ENCODE results near the gene CHST11.

CHST11 gene

GRCh38 chr12:104722601-104723534 is 266.1 kb downstream of the CHST11 start:
- Mint-ChIP-seq H3K27ac (no peak overlapping the region), H3K4me1 (peaks cover 53% of the 10 kb centered on the region), H3K9me3 (no peaks in the 10 kb centered on the region), H3K27me3 (no peaks in the 10 kb centered on the region), H3K4me3 (no peak overlapping the region), H3K36me3 (no peaks in the 10 kb centered on the region)

- Mint-ChIP-seq H3K4me3 (no peak overlapping the region), H3K27me3 (no peaks in the 10 kb centered on the region), H3K4me1 (peaks cover 50% of the 10 kb centered on the region), H3K27ac (peak overlapping the region; percentile 41), H3K36me3 (no peaks in the 10 kb centered on the region), H3K9me3 (no peaks in the 10 kb centered on the region)
Observed at GRCh38 chr12:104723895-104724294, 267.1 kb downstream of the CHST11 start.

- Mint-ChIP-seq H3K27me3 (no peaks in the 10 kb centered on the region), H3K36me3 (peaks cover 3% of the 10 kb centered on the region), H3K4me1 (peaks cover 46% of the 10 kb centered on the region), H3K4me3 (no peak overlapping the region), H3K9me3 (no peaks in the 10 kb centered on the region), H3K27ac (no peak overlapping the region)
Observed at GRCh38 chr12:104724992-104725585, 268.3 kb downstream of the CHST11 start.

- no peak overlapping the region for H3K27ac Mint-ChIP-seq
- peaks cover 46% of the 10 kb centered on the region for H3K4me1 Mint-ChIP-seq
- H3K4me3 Mint-ChIP-seq: no peak overlapping the region
- no peaks in the 10 kb centered on the region for H3K9me3 Mint-ChIP-seq
- H3K27me3 Mint-ChIP-seq: no peaks in the 10 kb centered on the region
- peaks cover 3% of the 10 kb centered on the region for H3K36me3 Mint-ChIP-seq
Observed at GRCh38 chr12:104725610-104726009, 268.9 kb downstream of the CHST11 start.

GRCh38 chr12:104727726-104728465 is 271.1 kb downstream of the CHST11 start:
- Mint-ChIP-seq H3K9me3 (no peaks in the 10 kb centered on the region), H3K4me1 (peaks cover 34% of the 10 kb centered on the region), H3K27ac (peak overlapping the region; percentile 23), H3K4me3 (no peak overlapping the region), H3K27me3 (no peaks in the 10 kb centered on the region), H3K36me3 (peaks cover 6% of the 10 kb centered on the region)

- Mint-ChIP-seq H3K36me3 (peaks cover 6% of the 10 kb centered on the region), H3K4me3 (no peak overlapping the region), H3K4me1 (peaks cover 31% of the 10 kb centered on the region), H3K27me3 (no peaks in the 10 kb centered on the region), H3K27ac (no peak overlapping the region), H3K9me3 (no peaks in the 10 kb centered on the region)
Observed at GRCh38 chr12:104729091-104729490, 272.3 kb downstream of the CHST11 start.

- no peak overlapping the region for H3K4me3 Mint-ChIP-seq
- no peaks in the 10 kb centered on the region for H3K9me3 Mint-ChIP-seq
- peaks cover 35% of the 10 kb centered on the region for H3K4me1 Mint-ChIP-seq
- H3K27me3 Mint-ChIP-seq: no peaks in the 10 kb centered on the region
- H3K27ac Mint-ChIP-seq: peak overlapping the region; percentile 30
- peaks cover 6% of the 10 kb centered on the region for H3K36me3 Mint-ChIP-seq
Observed at GRCh38 chr12:104729610-104730446, 273.1 kb downstream of the CHST11 start.

GRCh38 chr12:104730763-104731162 is 274.0 kb downstream of the CHST11 start:
- peaks cover 40% of the 10 kb centered on the region for H3K4me1 Mint-ChIP-seq
- no peaks in the 10 kb centered on the region for H3K9me3 Mint-ChIP-seq
- H3K27ac Mint-ChIP-seq: no peak overlapping the region
- H3K4me3 Mint-ChIP-seq: no peak overlapping the region
- H3K27me3 Mint-ChIP-seq: no peaks in the 10 kb centered on the region
- H3K36me3 Mint-ChIP-seq: peaks cover 6% of the 10 kb centered on the region

- Mint-ChIP-seq H3K4me1 (peaks cover 66% of the 10 kb centered on the region), H3K36me3 (peaks cover 7% of the 10 kb centered on the region), H3K9me3 (no peaks in the 10 kb centered on the region), H3K27me3 (no peaks in the 10 kb centered on the region), H3K4me3 (no peak overlapping the region), H3K27ac (no peak overlapping the region)
Observed at GRCh38 chr12:104733717-104734175, 277.0 kb downstream of the CHST11 start.

- Mint-ChIP-seq H3K9me3 (no peaks in the 10 kb centered on the region), H3K4me1 (peaks cover 71% of the 10 kb centered on the region), H3K27me3 (no peaks in the 10 kb centered on the region), H3K4me3 (no peak overlapping the region), H3K27ac (no peak overlapping the region), H3K36me3 (peaks cover 4% of the 10 kb centered on the region)
Observed at GRCh38 chr12:104734541-104735095, 277.9 kb downstream of the CHST11 start.

- H3K36me3 Mint-ChIP-seq: peaks cover 4% of the 10 kb centered on the region
- H3K4me3 Mint-ChIP-seq: no peak overlapping the region
- H3K4me1 Mint-ChIP-seq: peaks cover 77% of the 10 kb centered on the region
- H3K27me3 Mint-ChIP-seq: no peaks in the 10 kb centered on the region
- H3K9me3 Mint-ChIP-seq: no peaks in the 10 kb centered on the region
- H3K27ac Mint-ChIP-seq: no peak overlapping the region
Observed at GRCh38 chr12:104735801-104736200, 279.1 kb downstream of the CHST11 start.

GRCh38 chr12:104736307-104736706 is 279.6 kb downstream of the CHST11 start:
- H3K4me3 Mint-ChIP-seq: no peak overlapping the region
- H3K9me3 Mint-ChIP-seq: no peaks in the 10 kb centered on the region
- peaks cover 77% of the 10 kb centered on the region for H3K4me1 Mint-ChIP-seq
- H3K27me3 Mint-ChIP-seq: no peaks in the 10 kb centered on the region
- H3K36me3 Mint-ChIP-seq: peaks cover 1% of the 10 kb centered on the region
- no peak overlapping the region for H3K27ac Mint-ChIP-seq

- Mint-ChIP-seq H3K27ac (no peak overlapping the region), H3K36me3 (peaks cover 1% of the 10 kb centered on the region), H3K27me3 (no peaks in the 10 kb centered on the region), H3K4me3 (no peak overlapping the region), H3K9me3 (no peaks in the 10 kb centered on the region), H3K4me1 (peaks cover 77% of the 10 kb centered on the region)
Observed at GRCh38 chr12:104737113-104737512, 280.4 kb downstream of the CHST11 start.

GRCh38 chr12:104737791-104738301 is 281.1 kb downstream of the CHST11 start:
- H3K4me3 Mint-ChIP-seq: no peak overlapping the region
- no peaks in the 10 kb centered on the region for H3K27me3 Mint-ChIP-seq
- H3K4me1 Mint-ChIP-seq: peaks cover 71% of the 10 kb centered on the region
- no peaks in the 10 kb centered on the region for H3K9me3 Mint-ChIP-seq
- H3K36me3 Mint-ChIP-seq: peaks cover 1% of the 10 kb centered on the region
- no peak overlapping the region for H3K27ac Mint-ChIP-seq

All from activated naive CD4-positive, alpha-beta T cell treated with anti-CD3 and anti-CD28 coated beads, Interleukin-2, amount 50 U/mL, for 24 hours (primary cell).